ENCODE data around the gene SELENOH.

DNA sequence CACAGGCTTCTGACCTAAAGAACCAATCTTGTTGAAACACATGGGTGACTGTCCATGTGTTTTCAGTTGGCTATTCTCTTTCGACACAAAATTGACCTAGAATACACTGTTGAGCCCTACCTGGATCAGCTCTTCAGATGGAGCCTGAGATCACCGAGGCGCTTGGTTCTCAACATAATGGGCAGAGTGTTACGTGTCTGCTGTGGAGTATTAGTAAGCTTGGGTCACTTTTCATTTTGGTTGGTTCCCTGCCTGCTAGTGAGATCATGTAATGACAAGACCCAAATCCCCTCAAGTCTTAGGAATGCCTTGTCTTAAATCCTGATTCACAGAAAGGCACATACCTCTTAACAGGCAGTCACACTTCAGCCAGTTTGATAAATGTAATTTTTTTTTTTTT lies 38.0 kb upstream of the SELENOH start:
- no peak for TF ChIP-seq EZH2 (IDR thresholded peaks at IDR 0.05; ENCODE audit: insufficient read depth, low read length)
- TF ChIP-seq, protein P1, sequence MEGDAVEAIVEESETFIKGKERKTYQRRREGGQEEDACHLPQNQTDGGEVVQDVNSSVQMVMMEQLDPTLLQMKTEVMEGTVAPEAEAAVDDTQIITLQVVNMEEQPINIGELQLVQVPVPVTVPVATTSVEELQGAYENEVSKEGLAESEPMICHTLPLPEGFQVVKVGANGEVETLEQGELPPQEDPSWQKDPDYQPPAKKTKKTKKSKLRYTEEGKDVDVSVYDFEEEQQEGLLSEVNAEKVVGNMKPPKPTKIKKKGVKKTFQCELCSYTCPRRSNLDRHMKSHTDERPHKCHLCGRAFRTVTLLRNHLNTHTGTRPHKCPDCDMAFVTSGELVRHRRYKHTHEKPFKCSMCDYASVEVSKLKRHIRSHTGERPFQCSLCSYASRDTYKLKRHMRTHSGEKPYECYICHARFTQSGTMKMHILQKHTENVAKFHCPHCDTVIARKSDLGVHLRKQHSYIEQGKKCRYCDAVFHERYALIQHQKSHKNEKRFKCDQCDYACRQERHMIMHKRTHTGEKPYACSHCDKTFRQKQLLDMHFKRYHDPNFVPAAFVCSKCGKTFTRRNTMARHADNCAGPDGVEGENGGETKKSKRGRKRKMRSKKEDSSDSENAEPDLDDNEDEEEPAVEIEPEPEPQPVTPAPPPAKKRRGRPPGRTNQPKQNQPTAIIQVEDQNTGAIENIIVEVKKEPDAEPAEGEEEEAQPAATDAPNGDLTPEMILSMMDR (IDR thresholded peaks at IDR 0.05; ENCODE audit: insufficient read depth, low read depth, low read length) = no peak
